HG03439 (cell line): Measurements from ENCODE around the gene COX20.
"Not testable (repeated sequence)": the region's sequence is repeated elsewhere in the genome, so short reads cannot be mapped to it uniquely, and the experiment has no call there.

ENCODE experiments used
- ATAC-seq: cut with Tn5 transposase; IDR thresholded peaks from one replicate; pipeline ENCODE4 v1.9.1; 2021; ENCODE audit warnings: mild to moderate bottlenecking, moderate library complexity; ENCODE audit not compliant: unreplicated experiment

Gene COX20

DNA sequence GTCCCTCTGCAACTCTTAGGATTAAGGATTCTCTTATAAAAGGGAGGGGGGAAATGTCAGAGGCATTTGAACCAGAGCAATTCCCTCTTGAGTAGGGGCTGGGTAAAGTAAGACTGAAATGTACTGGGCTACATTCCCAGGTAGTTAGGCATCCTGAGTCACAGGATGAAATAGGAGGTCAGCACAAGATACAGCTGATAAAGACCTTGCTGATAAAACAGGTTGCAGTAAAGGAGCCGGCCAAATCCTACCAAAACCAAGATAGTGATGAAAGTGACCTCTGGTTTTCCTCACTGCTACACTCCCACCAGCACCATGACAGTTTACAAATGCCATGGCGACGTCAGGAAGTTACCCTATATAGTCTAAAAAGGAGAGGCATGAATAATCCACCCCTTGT, 14.3 kb upstream of the COX20 start:
- ATAC-seq: no peak

DNA sequence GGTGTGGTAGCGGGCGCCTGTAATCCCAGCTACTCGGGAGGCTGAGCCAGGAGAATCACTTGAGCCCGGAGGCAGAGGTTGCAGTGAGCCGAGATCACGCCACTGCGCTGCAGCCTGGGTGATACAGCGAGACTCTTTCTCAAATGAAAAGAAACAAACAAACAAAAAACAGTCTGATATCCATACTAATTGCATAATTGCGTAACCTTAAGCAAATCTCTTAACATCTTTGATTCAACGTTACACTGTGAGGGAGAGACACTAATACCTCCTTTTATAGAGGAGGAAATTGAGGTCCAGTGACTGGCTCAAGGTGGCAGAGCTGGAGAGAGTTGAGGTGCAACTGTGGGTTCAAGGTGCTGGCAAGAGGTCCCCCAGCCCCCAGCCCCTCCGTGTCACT, 12.6 kb upstream of the COX20 start:
- ATAC-seq: no peak

DNA sequence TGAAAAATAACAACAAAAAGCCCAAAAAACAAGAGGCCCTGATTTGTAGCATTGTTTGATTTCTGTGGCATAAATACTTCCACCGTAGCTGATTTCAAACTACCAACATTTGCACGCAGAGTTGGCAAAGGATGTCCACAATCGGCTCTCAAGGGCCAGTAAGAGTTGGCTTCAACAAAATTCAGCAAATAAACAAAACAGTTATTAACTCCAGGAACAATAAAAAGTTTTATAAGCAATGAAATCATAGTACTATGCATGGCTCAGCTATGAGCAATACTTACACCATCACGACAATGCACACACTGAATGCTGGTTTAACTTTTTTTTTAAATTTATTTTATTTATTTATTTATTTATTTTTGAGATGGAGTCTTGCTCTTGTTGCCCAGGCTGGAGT, 8.7 kb upstream of the COX20 start:
- ATAC-seq: no peak

DNA sequence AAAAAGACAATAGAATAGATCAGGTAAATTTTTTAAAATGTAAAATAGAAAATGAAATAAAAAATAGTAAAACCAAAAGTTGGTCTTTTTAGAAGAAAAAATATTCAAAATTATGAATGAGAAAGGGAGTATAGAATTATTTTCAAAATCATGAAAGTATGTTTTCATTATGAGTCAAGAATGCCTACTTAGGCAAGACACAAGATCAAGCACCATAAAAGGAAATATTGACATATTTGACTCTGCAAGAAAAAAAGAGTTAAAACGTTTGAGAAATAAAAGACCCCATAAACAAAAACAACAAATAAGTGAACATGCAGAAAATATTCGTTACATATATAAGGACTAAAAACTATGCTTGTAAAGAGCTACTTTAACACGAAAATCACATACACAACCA, 4.8 kb upstream of the COX20 start:
- no peak for ATAC-seq

DNA sequence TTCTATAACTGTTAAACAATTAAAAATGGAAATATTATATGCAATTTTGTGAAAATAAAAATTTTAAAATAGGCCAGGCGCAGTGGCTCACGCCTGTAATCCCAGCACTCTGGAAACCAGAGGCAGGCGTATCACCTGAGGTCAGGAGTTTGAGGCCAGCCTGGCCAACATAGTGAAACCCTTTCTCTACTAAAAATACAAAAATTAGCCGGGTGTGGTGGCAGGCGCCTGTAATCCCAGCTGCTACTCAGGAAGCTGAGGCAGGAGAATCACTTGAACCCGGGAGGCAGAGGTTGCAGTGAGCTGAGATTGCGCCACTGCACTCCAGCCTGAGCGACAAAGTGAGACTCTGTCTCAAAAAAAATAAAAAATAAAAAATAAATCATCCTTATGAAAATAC, 2.2 kb upstream of the COX20 start:
- not testable (repeated sequence) for ATAC-seq

DNA sequence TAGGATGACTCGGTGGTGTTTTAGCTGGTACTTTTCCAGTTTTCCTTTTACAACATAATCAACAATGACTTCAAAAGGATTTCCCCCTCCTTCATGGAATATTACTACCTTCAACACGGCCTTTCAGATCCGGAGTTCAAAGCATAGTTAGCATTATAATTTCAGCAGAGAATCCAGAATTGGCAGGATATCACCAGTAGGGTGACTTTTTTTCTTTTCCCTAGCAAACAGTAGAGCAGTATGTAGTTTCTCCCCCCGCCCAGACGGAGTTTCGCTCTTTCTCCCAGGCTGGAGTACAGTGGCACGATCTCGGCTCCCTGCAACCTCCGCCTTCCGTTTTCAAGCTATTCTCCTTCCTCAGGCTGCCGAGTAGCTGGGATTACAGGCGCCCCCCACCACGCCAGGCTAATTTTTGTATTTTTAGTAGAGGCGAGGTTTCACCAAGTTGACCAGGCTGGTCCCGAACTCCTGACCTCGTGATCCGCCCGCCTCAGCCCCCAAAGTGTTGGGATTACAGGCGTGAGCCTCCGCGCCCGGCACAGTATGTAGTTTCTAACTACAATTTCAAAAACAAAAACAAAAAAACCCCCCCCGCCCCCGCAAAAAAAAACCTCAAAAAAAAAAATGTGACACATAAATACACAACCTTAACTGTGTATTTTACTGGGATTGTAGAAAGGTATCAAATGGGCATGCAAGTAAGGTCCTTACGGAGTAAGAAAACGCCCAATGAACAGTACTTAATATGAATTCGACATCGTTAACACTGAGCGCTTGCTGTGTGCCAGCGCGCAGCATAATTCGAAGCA, 1.5 kb upstream of the COX20 start:
- peak; percentile 11 for ATAC-seq

DNA sequence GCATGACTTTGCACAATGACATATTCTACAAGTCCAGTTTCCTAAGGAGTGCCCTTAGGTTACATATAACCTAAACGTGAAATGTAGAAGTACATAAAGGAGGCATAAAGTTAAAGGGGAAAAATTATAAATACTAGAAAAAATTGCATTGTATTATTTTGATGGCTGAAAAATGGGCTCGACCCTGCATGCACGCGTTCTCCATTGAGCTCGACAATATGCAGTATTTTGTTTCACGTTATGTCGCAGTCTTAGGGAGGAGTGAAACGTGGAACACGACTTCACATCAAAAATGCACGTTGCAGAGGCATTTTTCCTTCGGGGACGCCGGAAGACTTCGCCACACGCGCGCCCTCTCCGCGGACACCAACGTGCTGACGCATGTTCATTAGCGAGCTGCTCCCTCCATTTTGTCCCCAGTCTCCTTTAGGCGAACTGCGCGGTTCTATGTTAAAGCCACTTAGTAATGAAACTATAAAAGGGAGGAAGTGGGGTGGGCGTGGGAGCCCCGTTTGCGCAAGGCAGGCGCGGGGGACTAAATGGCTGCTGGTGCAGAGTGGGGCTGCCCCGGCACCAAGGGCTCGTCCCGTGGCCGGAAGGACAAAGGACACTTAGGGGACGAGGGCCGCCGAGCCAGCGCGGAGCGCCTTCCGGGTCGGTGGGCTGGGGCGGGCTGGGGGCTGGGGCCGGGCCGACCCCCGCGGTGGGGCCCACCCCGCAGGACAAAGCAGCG, 749 bp upstream of the COX20 start:
- peak; percentile 64 for ATAC-seq

DNA sequence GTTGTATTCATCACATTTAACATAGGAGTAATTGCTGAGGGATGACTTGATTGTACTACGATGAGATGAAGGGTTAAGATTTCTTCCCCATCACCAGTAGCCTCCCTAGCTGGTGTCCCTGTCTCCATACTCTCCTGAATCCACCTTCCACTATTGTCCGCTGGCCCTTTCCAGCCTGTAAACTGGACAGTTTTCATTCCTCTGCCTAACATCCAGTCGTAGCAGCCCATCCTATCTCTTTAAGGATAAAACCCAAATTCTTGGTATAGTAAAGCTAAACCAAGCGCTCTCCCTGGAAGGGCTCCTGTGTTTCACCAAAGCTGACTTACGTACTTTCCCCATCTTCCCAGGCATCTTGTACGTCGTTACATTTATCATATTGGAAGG, 670 bp downstream of the COX20 start:
- no peak for ATAC-seq

DNA sequence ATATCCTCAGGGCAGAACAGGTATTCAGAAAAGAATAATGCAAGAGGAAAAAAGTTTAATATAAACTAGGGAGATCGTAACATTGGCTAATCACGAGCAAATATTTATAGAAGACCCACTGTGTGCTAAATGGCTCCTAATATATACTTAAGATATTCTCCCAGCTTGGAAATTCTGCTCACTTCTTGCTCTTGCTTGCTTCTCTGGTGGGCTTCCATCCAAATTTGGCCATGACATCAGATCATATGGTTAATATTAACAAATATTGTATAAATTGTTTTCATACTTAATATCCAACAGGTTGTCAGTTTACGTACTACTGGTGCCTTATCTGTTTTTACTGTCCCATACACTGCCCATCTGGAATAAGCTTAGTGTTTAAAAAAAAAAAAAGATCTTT, 1.1 kb downstream of the COX20 start:
- no peak for ATAC-seq

DNA sequence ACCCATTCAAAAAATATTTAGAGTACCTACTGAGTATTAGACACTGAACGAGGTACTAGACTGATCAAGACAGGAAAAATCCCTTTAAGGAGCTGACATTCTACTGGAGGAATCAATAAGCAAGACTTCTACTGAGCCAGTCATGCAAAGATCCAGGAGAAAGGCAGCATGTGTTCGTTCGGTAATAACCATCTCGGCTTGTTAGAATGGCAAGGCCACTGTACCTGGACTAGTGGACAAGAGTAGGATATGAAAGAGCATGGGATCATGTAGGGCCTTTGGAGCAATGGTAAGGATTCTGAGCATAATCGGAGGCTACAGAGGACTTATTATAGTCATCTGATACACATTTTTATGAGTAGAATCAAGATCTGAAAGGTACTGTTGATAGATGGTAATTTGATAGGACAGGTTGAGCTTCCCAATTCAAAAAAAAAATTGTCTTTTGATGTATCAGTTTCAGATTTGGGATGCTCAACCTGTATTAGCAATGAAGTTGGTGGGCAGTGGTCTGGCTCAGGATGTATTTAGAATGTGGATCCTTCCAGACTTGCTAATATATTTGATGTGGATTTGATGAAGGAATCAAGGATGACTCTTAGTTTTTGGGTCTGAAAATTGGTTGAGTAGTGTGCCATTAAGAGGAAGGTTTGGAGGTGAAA, 2.3 kb downstream of the COX20 start:
- ATAC-seq: no peak

DNA sequence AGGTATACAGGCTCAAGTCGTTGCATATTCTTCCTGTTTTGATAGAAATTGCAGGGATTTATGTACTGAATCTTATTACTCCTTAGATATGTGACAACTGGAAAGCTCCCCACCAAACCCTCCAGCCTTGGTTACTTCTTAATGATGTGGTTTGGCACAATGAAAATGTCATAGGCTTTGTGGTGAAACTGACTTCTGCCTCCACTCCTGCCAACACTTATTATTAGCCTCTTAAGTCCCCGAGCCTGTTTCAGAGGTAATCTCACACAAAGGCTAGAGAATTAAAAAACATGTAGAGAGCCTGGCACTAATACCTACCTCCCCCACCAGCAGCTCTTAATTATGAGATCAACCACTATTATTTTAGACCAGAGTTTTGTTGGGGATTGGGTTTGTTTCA, 4.2 kb downstream of the COX20 start:
- no peak for ATAC-seq

DNA sequence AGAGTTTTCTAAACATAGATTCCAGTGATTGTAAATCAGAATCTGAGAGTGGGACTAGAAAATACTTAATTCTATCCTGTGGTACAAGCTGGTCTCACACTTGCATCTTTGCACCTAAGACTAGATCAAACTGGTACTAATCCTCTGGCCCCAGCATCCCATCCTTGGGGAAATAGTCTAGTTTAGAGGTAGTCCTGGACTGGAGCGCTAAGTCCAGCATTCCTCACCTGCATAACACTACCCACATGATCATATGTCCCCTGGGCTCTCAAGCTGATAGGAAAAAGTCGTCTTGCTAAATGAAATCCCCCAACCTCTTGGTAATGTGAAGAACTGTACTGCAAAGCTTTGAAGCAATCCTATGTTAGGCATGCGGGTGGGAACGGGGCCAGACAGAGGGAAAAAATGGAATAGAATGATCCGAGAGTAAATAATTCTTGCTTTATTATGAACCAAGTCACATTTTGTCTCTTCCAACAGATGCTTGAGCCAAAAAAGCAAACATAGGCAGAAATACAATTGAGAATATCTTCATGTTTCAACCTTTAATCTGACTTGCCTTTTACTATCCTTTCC, 4.8 kb downstream of the COX20 start:
- no peak for ATAC-seq

DNA sequence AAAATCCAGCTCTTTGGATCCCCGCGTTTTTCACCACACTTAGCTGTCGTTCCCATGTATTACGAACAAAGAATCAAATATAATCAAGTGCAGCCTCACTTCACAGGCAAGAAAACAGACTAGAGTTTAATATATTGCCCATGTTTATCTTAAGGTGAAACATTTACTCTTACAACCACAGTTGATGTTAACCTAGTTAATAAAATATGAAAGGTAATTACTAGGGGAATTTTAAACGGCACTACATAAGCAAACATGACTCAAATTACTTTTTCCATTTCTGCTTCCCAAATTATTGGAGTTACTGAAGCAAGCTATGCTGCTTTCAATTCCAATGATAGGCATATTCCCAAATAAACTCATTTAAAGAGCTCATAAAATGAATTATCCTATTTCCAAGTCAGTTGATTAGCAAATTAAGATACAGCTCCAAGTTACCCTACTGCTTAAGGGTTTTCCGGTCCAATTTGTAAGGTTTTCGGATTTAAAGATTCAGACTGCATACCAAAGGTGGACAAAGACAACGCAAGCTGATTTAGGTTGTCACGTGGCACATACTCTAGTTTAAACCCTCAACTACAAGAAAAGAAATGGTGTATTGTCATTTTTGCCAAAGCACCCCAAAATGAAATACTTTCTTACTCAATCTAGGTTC, 5.9 kb downstream of the COX20 start:
- ATAC-seq: no peak

DNA sequence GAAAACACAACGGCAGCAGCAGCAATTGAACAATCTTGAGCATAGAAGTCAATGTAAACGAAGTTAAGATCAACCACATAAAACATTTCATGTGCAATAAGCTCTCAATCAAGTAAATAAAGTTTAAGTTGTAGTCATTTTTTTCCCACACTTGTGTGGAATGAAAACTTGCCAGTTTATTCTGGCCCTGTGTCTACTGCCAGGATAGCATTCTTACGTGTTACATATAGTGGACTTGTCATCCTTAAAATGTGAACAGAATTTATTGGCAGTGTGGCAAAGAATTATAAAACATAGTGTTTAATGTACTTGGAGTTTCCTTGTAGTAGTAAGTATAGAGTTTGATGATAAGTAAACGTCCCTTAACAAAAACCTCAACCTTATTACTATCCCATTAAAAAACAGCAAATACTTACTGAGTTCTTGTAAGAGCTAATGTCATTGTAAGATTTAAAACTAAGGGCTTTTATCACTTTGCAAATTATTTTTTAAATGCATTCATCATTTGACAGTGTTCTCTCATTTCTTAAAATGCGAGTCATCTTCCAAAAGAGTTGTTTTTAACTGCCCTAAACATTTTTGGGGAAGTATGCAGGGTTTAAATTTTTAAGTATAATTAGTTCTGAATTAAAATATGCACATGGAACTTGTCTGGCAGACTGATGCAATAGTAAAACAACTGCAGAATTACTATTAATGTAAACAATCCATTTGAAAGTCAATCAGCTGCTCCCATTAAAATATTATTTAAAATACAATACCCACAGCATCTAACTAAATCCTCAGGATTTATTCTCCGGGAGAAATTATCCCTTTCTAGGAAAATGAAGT, 7.9 kb downstream of the COX20 start:
- no peak for ATAC-seq

DNA sequence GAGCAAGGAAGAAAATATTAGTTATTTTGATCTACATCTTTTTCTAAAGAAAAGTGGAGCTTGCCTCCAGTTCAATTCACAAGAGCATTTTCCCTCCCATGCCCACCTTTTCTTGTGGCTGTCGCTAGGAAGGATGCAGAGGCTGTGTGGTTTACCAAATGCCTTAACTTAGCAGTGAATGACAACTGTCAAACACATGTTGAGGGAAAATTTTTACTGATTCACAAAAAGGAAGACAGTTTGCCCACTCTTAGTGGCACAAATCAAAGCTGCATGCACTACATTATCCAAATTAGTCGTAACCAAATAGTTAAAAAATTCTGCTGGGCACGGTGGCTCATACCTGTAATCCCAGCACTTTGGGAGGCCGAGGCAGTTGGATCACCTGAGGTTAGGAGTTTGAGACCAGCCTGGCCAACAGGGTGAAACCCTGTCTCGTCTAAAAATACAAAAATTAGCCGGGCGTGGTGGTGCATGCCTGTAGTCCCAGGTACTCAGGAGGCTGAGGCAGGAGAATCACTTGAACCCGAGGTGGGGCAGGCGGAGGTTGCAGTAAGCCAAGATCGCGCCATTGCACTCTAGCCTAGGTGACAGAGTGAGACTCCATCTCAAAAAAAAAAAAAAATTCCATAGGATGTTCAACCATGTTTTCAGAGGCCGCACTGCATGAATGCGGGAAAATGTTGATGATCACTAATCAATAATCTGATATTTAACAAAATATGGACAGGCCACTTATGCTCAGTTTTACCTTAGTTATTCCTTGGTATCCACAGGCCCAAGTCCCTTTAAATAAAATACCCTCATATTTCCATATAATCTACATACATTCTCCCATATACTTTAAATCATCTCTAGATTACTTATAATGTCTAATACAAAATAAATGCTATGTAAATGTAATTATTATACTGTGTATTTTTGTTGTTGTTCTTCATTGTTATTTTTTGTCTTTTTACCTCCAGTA, 9.0 kb downstream of the COX20 start:
- no peak for ATAC-seq

DNA sequence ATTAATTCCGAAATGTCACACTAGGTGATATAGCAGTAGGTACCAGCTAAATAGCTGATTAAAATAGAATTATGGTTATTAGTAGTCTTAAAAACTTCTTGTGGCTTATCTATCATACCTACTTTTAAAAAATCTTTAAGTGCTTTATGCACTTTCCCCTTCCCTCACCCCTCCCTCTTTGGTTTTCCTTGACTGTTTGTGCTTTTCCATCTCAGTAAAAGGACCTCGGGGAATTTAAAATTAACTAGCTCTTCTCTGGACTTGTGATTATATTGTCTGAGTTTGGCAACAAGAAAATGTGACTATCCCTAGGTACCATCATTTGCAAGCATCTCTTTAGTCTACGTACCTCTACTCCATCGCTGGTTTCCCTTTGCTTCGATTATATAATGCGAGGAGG, 11.2 kb downstream of the COX20 start:
- ATAC-seq: no peak

DNA sequence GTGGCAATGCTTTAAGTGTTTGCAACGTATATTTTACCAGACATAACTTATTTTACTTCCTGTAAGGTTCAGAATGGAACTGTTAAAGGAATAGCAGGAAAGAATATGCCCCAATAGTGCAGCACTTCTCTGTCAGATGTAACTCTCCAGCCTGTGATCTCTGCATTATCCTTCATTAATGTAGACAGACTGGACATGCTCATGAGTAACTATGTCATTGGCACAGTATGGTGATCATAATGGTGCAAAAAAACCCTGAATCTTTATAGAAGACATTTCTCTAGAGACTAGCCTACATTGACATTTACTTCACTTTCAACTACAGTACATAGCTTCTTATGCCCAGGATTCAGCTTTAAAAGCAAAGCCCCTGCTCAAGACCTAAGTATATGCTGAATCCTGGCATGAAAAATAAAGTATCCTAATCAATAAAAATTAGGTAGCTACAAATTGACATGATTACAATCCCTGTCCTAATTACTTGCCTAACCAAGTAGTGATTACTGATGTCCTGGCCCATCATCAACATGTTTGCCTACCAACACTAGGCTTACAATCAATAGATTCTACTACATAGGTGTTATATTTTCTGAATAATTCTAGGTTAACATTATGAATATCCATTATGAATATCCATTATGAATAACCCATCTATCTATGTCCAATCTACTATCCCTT, 13.9 kb downstream of the COX20 start:
- ATAC-seq: no peak

DNA sequence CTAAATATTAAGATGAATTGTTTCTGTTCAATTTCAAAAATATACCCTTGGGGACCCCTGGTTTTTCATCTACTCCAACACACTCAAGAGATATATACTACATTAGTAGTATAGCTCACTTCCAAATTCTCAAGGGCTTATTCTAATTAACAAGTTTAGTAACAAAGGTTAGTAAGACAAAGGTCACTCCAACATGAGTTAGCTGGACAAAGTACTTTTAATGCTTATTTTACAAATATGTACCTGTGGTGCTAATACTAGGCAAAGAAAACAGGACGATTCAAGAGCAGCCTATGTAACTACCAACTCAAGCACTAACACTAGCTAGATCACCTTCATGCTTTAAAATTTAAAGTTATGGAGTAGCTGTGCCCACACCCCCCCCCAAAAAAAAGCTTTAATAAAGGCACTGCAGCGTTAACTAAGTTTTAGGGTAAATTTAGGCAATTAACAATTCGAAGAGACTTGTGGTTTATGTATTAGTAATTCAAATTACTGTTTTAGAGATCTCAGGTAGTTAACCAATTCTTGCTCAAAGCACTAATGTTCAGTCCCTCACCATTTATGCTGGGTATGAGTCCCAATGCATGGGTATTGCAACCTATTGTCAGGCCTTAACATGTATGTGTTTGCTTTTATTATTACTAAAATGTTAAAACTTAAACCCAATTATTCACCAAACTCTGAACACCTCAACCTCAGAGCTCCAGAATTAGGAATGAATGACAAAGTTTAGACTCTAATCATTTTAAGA, 14.8 kb downstream of the COX20 start:
- no peak for ATAC-seq
